Muscle of arm (tissue), 12 donors: ENCODE results near the gene NKX1-1. TPM values are rescaled to one million over a fixed set of nuclear protein-coding genes. Genes with fewer than 3 reads are reported as not detected.
"Not testable (repeated sequence)": the region's sequence is repeated elsewhere in the genome, so short reads cannot be mapped to it uniquely, and the experiment has no call there.

Experiments used
- DNase-seq: peaks from one replicate; pipeline ENCODE4 v3.0.0-alpha.2; 2013
- polyA plus RNA-seq, 12 donors: library from polyadenylated mRNA; unstranded; fragments of 120-200 nt; gene quantifications; one replicate each; pipeline ENCODE4 v1.2.1, GENCODE V29; 2013; ENCODE audit not compliant: insufficient read length in 12 of 12

The NKX1-1 gene
- polyA plus RNA-seq, 12 donors: not detected

GRCh38 chr4:1405636-1406393 lies 427 bp downstream of the NKX1-1 start:
- no peak for DNase-seq

GRCh38 chr4:1405254-1405635 lies 997 bp downstream of the NKX1-1 start:
- DNase-seq: no peak

GRCh38 chr4:1404573-1405253 lies 1.5 kb downstream of the NKX1-1 start:
- no peak for DNase-seq

GRCh38 chr4:1403591-1404572 lies 2.4 kb downstream of the NKX1-1 start:
- no peak for DNase-seq

- DNase-seq: no peak
Measured at GRCh38 chr4:1403177-1403583, 3.1 kb downstream of the NKX1-1 start.

- no peak for DNase-seq
Measured at GRCh38 chr4:1402516-1403091, 3.6 kb downstream of the NKX1-1 start.

- DNase-seq: no peak
Measured at GRCh38 chr4:1402021-1402515, 4.2 kb downstream of the NKX1-1 start.

- DNase-seq: no peak
Measured at GRCh38 chr4:1401409-1402020, 4.7 kb downstream of the NKX1-1 start.

GRCh38 chr4:1400831-1401408 lies 5.3 kb downstream of the NKX1-1 start:
- no peak for DNase-seq

- DNase-seq: no peak
Measured at GRCh38 chr4:1400191-1400805, 5.9 kb downstream of the NKX1-1 start.

- DNase-seq: no peak
Measured at GRCh38 chr4:1399508-1400190, 6.6 kb downstream of the NKX1-1 start.

GRCh38 chr4:1398681-1399507 lies 7.3 kb downstream of the NKX1-1 start:
- no peak for DNase-seq

- DNase-seq: no peak
Measured at GRCh38 chr4:1396806-1397455, 9.3 kb downstream of the NKX1-1 start.

GRCh38 chr4:1395941-1396805 lies 10.1 kb downstream of the NKX1-1 start:
- no peak for DNase-seq

- not testable (repeated sequence) for DNase-seq
Measured at GRCh38 chr4:1395389-1395820, 10.8 kb downstream of the NKX1-1 start.

GRCh38 chr4:1394554-1395388 lies 11.5 kb downstream of the NKX1-1 start:
- not testable (repeated sequence) for DNase-seq
